BJ (cell line): ENCODE measurements around the gene BAHD1. TPM values are rescaled to one million over a fixed set of nuclear protein-coding genes. Genes with fewer than 3 reads are reported as not detected.

Experiments used
- CTCF ChIA-PET: fragments of 350-600 bp; formaldehyde crosslinking; extraction: SDS; loops from one replicate; lab custom pipeline; 2021; ENCODE audit warnings: antibody characterized with exemption, inconsistent platforms; lab: Yijun Ruan, JAX
- POLR2A ChIA-PET: fragments of 300-600 bp; sonication (Branson Sonifier 250); formaldehyde crosslinking; extraction: SDS; loops from one replicate; lab custom pipeline; 2021; ENCODE audit warnings: antibody characterized with exemption; lab: Charles Lee
- DNase-seq: peaks from one replicate; pipeline ENCODE4 v3.0.0-alpha.2; 2011; ENCODE audit warnings: low read depth
- H3K27me3 ChIP-seq: 2 replicates; pipeline ENCODE4 v1.6.0; 2011; ENCODE audit warnings: low read length; ENCODE audit not compliant: control insufficient read depth, insufficient read depth
- H3K36me3 ChIP-seq: 2 replicates; pipeline ENCODE4 v1.5.1; 2011; ENCODE audit warnings: low read length; ENCODE audit not compliant: control insufficient read depth, insufficient read depth
- H3K4me3 ChIP-seq: 2 replicates; pipeline ENCODE4 v1.5.1; 2011; ENCODE audit warnings: low read depth, mild to moderate bottlenecking, control low read depth, low read length
- polyA plus RNA-seq: library from polyadenylated mRNA; depleted of rRNA; stranded (reverse); fragments of >200 nt; gene quantifications from 2 replicates; pipeline ENCODE4 v1.2.3, GENCODE V29; 2011
- TF ChIP-seq, protein P1 (sequence below): IDR thresholded peaks from 2 replicates; pipeline ENCODE4 v1.5.1; 2011; ENCODE audit warnings: low read depth, mild to moderate bottlenecking, control low read depth, inconsistent platforms, low read length, moderate library complexity; ENCODE audit not compliant: insufficient read depth

The BAHD1 gene
- polyA plus RNA-seq, 1 experiment = 3.3 TPM

GRCh38 chr15:40470423-40471104 is 29.8 kb downstream of the BAHD1 start, which contains the start of gene CHST14:
TSS of gene CHST14 (plus strand) at chr15:40470984. CDS start at chr15:40471214, 230 bp downstream.
- ChIA-PET POLR2A (no interaction called here), CTCF (interaction anchor here (0.8 to 1.5 kb wide), 4 partner anchors 15 to 91 kb away, joined by 3 to 4 read pairs (median 4); no protein-coding TSS in a partner anchor)
- peaks cover 6% of the 10 kb centered on the region; the same call in 1 of the 2 replicates for H3K36me3 ChIP-seq
- no peaks in the 10 kb centered on the region; the same call in 1 of the 2 replicates for H3K27me3 ChIP-seq
- TF ChIP-seq, protein P1, sequence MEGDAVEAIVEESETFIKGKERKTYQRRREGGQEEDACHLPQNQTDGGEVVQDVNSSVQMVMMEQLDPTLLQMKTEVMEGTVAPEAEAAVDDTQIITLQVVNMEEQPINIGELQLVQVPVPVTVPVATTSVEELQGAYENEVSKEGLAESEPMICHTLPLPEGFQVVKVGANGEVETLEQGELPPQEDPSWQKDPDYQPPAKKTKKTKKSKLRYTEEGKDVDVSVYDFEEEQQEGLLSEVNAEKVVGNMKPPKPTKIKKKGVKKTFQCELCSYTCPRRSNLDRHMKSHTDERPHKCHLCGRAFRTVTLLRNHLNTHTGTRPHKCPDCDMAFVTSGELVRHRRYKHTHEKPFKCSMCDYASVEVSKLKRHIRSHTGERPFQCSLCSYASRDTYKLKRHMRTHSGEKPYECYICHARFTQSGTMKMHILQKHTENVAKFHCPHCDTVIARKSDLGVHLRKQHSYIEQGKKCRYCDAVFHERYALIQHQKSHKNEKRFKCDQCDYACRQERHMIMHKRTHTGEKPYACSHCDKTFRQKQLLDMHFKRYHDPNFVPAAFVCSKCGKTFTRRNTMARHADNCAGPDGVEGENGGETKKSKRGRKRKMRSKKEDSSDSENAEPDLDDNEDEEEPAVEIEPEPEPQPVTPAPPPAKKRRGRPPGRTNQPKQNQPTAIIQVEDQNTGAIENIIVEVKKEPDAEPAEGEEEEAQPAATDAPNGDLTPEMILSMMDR = no peak
- no peak for DNase-seq
- H3K4me3 ChIP-seq = peak within 1 kb of the TSS; percentile 77

DNA sequence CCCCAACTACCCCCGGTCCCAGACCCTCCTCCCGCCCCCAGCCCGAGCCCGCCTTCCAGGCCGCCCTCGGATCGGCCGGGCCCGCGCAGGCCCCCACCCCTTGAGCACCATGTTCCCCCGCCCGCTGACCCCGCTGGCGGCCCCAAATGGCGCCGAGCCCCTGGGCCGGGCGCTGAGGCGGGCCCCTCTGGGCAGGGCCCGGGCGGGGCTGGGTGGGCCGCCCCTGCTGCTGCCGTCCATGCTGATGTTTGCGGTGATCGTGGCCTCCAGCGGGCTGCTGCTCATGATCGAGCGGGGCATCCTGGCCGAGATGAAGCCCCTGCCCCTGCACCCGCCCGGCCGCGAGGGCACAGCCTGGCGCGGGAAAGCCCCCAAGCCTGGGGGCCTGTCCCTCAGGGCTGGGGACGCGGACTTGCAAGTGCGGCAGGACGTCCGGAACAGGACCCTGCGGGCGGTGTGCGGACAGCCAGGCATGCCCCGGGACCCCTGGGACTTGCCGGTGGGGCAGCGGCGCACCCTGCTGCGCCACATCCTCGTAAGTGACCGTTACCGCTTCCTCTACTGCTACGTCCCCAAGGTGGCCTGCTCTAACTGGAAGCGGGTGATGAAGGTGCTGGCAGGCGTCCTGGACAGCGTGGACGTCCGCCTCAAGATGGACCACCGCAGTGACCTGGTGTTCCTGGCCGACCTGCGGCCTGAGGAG is 30.5 kb downstream of the BAHD1 start:
- POLR2A ChIA-PET = no interaction called here

GRCh38 chr15:40471808-40472150 is 31.0 kb downstream of the BAHD1 start:
- TF ChIP-seq, protein P1 = no peak
- CTCF ChIA-PET = no interaction called here
- no peak for DNase-seq

More for the DNA sequence above, 30.5 kb downstream of the BAHD1 start:
- TF ChIP-seq, protein P1 = no peak
- DNase-seq = no peak
- CTCF ChIA-PET = interaction anchor here (0.8 to 1.5 kb wide), 2 partner anchors 26 to 92 kb away, joined by 3 to 4 read pairs; no protein-coding TSS in a partner anchor
- Histone ChIP-seq H3K36me3 (peaks cover 3% of the 10 kb centered on the region; the same call in 1 of the 2 replicates), H3K4me3 (peak overlapping the region; percentile 77), H3K27me3 (no peaks in the 10 kb centered on the region; the same call in 1 of the 2 replicates)

DNA sequence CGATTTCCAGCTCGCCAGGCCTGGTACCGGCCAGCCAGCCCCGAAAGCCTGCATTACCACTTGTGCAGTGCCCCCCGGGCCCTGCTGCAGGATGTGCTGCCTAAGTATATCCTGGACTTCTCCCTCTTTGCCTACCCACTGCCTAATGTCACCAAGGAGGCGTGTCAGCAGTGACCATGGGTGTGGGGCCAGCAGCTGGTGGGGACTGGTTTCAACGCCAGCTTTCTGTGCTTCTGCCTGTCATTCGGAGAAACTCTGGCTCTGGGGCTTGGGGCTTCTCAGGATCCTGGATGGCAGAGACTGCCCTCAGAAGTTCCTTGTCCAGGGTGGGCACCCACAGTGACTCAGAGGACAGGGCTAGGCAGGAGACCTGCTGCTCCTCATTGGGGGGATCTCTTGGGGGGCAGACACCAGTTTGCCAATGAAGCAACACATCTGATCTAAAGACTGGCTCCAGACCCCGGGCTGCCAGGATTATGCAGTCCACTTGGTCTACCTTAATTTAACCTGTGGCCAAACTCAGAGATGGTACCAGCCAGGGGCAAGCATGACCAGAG is 31.5 kb downstream of the BAHD1 start:
- peaks cover 2% of the 10 kb centered on the region for H3K27me3 ChIP-seq
- DNase-seq = no peak
- ChIA-PET CTCF (no interaction called here), POLR2A (no interaction called here)
- no peaks in the 10 kb centered on the region for H3K36me3 ChIP-seq
- peak overlapping the region; percentile 77; the same call in 1 of the 2 replicates for H3K4me3 ChIP-seq
- TF ChIP-seq, protein P1 = no peak

More at GRCh38 chr15:40471808-40472150, 31.0 kb downstream of the BAHD1 start:
- no peaks in the 10 kb centered on the region; the same call in 1 of the 2 replicates for H3K27me3 ChIP-seq
- no peaks in the 10 kb centered on the region for H3K36me3 ChIP-seq
- peak overlapping the region; percentile 77 for H3K4me3 ChIP-seq
- POLR2A ChIA-PET = no interaction called here

- POLR2A ChIA-PET = no interaction called here
- no peak for DNase-seq
- TF ChIP-seq, protein P1 = no peak
- Histone ChIP-seq H3K36me3 (no peaks in the 10 kb centered on the region), H3K4me3 (no peak overlapping the region), H3K27me3 (peaks cover 7% of the 10 kb centered on the region)
- CTCF ChIA-PET = no interaction called here
Measured at GRCh38 chr15:40474581-40474980, 33.8 kb downstream of the BAHD1 start.
